Measurements from ENCODE around the gene PRPH2.

DNA sequence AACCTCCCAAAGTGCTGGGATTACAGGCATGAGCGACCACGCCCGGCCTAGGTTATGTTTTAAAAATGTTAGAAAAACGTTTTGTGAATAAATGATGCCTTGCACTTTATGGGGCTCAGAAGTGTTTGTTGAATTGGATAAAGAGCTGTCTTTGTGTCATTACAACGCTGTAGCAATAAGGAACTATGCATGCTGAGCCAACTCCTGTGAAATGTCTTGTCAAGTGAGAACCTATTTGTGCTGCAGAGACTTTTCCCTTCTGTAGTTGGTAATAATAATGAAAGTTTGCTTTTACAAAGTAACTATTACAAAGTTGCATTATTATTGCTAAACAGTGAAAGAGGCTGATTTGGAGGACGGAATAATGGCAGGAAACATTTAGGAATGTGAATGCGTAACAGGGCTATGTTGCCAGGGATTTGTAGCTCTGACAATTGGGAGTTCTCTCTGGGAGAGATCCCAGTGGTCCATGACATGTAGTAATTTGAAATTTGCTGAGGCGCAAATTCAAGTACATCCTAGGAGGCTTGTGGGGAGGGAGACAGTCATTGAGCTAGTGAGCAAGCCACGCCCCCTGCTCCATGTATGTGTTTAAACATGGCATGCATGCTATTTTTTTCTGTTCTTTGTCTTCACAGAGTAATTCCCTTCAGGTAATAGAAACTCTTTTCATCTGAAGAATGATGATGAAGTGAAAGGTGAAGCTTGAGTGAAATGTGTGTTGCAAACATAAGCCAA lies 42.7 kb upstream of the PRPH2 start:
- no peak for TF ChIP-seq POLR2A (IDR thresholded peaks at IDR 0.05)
- TF ChIP-seq, protein P1, sequence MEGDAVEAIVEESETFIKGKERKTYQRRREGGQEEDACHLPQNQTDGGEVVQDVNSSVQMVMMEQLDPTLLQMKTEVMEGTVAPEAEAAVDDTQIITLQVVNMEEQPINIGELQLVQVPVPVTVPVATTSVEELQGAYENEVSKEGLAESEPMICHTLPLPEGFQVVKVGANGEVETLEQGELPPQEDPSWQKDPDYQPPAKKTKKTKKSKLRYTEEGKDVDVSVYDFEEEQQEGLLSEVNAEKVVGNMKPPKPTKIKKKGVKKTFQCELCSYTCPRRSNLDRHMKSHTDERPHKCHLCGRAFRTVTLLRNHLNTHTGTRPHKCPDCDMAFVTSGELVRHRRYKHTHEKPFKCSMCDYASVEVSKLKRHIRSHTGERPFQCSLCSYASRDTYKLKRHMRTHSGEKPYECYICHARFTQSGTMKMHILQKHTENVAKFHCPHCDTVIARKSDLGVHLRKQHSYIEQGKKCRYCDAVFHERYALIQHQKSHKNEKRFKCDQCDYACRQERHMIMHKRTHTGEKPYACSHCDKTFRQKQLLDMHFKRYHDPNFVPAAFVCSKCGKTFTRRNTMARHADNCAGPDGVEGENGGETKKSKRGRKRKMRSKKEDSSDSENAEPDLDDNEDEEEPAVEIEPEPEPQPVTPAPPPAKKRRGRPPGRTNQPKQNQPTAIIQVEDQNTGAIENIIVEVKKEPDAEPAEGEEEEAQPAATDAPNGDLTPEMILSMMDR (IDR thresholded peaks at IDR 0.05): no peak

All from lower leg skin (tissue), 3 donors.